ENCODE measurements around the gene MSH5.
"Not testable (repeated sequence)": the region's sequence is repeated elsewhere in the genome, so short reads cannot be mapped to it uniquely, and the experiment has no call there.

Gene MSH5

DNA sequence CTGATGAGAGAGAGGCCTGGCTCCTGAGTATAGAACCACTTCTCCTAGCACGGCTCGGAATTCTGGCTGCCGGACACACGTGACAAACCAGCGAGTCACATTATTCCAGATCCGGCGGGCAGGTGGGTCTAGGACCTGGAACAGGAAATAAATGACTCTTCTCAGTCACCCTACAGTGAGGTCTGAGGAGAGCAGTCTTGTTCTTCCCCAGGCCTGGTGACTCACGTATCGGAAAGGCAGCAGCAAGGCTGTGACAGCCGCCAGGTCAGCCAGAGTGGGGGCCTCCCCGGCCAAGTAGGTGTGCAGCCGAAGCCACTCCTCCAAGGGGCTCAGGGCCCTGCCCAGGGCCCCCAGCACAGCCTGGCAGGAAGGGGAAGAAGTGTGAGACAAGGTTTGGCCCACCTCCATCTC lies 53.0 kb downstream of the MSH5 start:
- Histone ChIP-seq H3K27me3 (ENCODE audit: insufficient read depth, low read length) (no peaks in the 10 kb centered on the region), H3K4me3 (ENCODE audit: low read length) (no peak overlapping the region), H3K4me1 (ENCODE audit: insufficient read depth, low read length) (no peaks in the 10 kb centered on the region), H3K9me3 (ENCODE audit: insufficient read depth, low read depth, low read length) (no peaks in the 10 kb centered on the region), H3K9ac (ENCODE audit: low read depth, low read length) (no peak overlapping the region), H3K27ac (ENCODE audit: low read length) (no peak overlapping the region), H3K36me3 (ENCODE audit: insufficient read depth, low read depth, low read length) (peaks cover 53% of the 10 kb centered on the region)

DNA sequence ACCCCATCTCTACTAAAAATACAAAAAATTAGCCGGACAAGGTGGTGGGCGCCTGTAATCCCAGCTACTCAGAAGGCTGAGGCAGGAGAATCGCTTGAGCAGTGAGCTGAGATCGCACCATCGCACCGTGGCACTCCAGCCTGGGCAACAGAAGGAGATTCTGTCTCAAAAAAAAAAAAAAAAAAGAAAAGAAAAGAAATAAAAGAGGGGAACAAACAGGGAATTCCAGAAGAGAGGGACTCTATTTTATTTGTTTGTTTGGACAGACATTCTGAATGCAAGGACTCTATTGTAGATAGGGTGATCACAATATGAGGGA lies 54.1 kb downstream of the MSH5 start:
- H3K9ac ChIP-seq (ENCODE audit: low read depth, low read length), result peak overlapping the region; percentile 99; the same call in 1 of the 2 replicates
- H3K27me3 ChIP-seq (ENCODE audit: insufficient read depth, low read length); H3K9me3 ChIP-seq (ENCODE audit: insufficient read depth, low read depth, low read length); H3K27ac ChIP-seq (ENCODE audit: low read length); H3K4me1 ChIP-seq (ENCODE audit: insufficient read depth, low read length): not testable (repeated sequence)
- peaks cover 59% of the 10 kb centered on the region for H3K36me3 ChIP-seq (ENCODE audit: insufficient read depth, low read depth, low read length)
- H3K4me3 ChIP-seq (ENCODE audit: low read length), result peak overlapping the region; percentile 96

DNA sequence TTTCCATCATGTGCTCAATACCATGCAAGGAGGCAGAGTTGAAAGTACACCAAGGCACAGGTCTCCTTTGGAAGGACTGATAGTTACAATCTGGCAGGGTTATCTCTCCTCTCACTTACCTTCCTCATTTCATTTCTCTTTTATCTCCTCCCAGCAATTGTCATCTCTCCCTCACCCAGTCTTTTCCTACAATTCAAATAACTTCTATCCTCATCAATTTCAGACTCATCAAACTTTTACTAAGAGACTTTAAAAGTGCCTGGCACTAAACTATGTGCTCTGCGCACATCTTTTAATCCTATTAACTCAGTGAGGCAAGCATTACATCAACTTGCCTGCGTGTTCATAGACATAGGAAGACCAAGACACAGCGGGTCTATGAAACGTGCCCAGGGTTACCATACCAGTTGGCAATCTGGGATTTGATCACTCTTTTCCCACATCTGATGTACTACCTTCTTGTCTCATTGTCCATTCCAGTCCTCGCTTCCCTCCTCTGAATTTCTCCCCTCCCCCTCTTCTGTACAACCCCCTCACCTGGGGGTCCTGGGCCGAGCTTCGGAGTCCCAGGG lies 54.6 kb downstream of the MSH5 start:
- Histone ChIP-seq H3K27me3 (ENCODE audit: insufficient read depth, low read length) (no peaks in the 10 kb centered on the region), H3K4me1 (ENCODE audit: insufficient read depth, low read length) (no peaks in the 10 kb centered on the region), H3K36me3 (ENCODE audit: insufficient read depth, low read depth, low read length) (peaks cover 57% of the 10 kb centered on the region), H3K4me3 (ENCODE audit: low read length) (peak overlapping the region; percentile 96), H3K9me3 (ENCODE audit: insufficient read depth, low read depth, low read length) (no peaks in the 10 kb centered on the region), H3K27ac (ENCODE audit: low read length) (no peak overlapping the region), H3K9ac (ENCODE audit: low read depth, low read length) (peak overlapping the region; percentile 99)

DNA sequence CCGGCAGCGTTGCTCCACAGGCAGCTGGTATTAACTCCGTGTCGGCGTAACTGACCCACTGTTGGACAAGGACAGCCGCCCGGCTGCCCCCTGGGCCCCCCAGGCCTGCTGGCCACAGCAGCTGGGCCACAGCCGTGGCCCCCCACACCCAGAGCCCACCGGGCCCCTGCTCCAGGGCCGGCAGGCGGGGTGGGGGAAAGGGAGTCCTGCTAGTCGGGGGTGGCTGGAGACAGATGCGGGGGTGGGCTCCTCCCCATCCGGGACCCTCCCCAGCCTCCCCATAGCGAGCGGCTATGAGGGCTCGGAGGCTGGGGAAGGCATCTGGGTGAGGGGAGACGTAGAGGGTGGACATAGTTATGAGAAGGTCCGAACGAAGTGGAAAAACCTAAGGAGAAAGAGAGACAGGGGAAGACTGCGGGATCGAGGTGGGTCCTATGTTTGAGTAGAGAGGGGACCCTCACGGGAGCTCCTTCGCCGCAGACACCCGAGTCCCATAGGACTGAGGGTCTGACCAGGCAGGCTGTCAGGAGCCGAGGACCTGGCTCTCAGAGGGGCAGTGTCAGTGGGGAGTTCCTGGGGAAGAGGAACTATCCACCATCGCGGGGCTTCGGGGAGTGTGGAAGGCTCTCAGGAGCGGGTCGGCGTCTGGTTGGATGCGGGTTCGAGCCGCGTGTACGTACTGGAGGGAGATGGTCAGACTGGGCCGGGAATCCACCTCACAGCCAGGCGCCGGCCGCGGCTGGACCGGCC lies 55.2 kb downstream of the MSH5 start:
- Histone ChIP-seq H3K9me3 (ENCODE audit: insufficient read depth, low read depth, low read length) (no peaks in the 10 kb centered on the region), H3K4me1 (ENCODE audit: insufficient read depth, low read length) (no peaks in the 10 kb centered on the region), H3K9ac (ENCODE audit: low read depth, low read length) (peak overlapping the region; percentile 99), H3K27ac (ENCODE audit: low read length) (peak overlapping the region; percentile 87), H3K27me3 (ENCODE audit: insufficient read depth, low read length) (no peaks in the 10 kb centered on the region), H3K4me3 (ENCODE audit: low read length) (peak overlapping the region; percentile 96), H3K36me3 (ENCODE audit: insufficient read depth, low read depth, low read length) (peaks cover 57% of the 10 kb centered on the region)

DNA sequence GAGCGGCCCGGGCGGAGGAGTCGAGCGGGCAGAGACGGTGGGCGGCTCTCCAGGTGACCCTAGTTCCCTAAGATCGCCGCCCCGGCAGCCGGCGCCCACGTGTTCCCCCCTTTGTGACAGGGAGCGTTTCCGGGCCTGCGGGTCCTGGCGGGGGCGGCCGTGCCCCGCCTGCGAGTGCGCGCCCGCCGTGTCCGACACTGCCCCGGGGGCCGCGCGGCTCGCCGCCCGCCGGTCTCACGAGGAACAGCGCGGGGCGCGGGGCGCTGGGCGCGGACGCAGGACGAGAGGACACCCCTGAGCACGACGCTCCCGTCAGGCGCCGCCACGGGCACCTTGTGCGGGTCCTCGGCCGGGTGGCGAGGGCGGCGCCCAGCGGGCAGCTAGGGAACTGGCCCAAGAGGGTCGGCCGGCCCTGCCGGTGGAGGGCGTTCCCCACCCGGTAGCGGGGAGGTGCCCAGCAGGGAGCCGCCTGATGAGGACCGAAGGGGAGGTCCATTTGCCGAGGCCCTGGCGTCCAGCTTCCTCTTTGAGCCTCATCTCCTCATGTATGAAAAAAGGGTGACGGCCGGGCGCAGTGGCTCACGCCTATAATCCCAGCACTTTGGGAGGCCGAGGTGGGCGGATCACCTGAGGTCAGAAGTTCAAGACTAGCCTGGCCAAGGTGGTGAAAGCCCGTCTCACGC lies 56.0 kb downstream of the MSH5 start, which contains the start of gene VARS1:
Gene VARS1 (minus strand): TSS at position 137 of the 683 bp plus-strand sequence. CDS start 535 bp downstream, outside the sequence.
- peak within 1 kb of the TSS; percentile 99 for H3K9ac ChIP-seq (ENCODE audit: low read depth, low read length)
- no peaks in the 10 kb centered on the region for H3K4me1 ChIP-seq (ENCODE audit: insufficient read depth, low read length)
- H3K4me3 ChIP-seq (ENCODE audit: low read length), result peak within 1 kb of the TSS; percentile 96
- peaks cover 50% of the 10 kb centered on the region for H3K36me3 ChIP-seq (ENCODE audit: insufficient read depth, low read depth, low read length)
- peak within 1 kb of the TSS; percentile 87 for H3K27ac ChIP-seq (ENCODE audit: low read length)
- H3K27me3 ChIP-seq (ENCODE audit: insufficient read depth, low read length), result no peaks in the 10 kb centered on the region
- H3K9me3 ChIP-seq (ENCODE audit: insufficient read depth, low read depth, low read length), result no peaks in the 10 kb centered on the region

DNA sequence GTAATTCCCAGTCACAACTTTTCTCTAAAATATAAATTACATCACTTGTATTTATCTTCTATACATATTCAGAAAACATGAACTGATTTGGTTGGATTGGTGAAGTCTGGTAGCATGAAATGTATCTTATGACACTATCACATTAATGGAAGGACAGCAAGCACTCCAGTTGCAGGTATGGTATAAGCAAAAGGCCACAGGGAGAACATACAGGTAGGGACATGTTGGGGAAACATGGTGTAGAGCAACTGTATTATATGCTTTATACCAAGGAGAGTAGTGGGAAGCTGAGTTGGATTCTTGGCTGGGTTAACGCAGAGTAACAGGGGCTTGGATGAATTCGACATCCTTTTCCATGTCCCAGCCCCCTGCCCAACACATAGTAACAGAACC lies 57.2 kb downstream of the MSH5 start:
- H3K9me3 ChIP-seq (ENCODE audit: insufficient read depth, low read depth, low read length), result no peaks in the 10 kb centered on the region
- no peaks in the 10 kb centered on the region for H3K27me3 ChIP-seq (ENCODE audit: insufficient read depth, low read length)
- no peak overlapping the region for H3K27ac ChIP-seq (ENCODE audit: low read length)
- H3K36me3 ChIP-seq (ENCODE audit: insufficient read depth, low read depth, low read length), result peaks cover 48% of the 10 kb centered on the region
- H3K4me3 ChIP-seq (ENCODE audit: low read length), result no peak overlapping the region
- H3K4me1 ChIP-seq (ENCODE audit: insufficient read depth, low read length), result no peaks in the 10 kb centered on the region
- no peak overlapping the region for H3K9ac ChIP-seq (ENCODE audit: low read depth, low read length)

DNA sequence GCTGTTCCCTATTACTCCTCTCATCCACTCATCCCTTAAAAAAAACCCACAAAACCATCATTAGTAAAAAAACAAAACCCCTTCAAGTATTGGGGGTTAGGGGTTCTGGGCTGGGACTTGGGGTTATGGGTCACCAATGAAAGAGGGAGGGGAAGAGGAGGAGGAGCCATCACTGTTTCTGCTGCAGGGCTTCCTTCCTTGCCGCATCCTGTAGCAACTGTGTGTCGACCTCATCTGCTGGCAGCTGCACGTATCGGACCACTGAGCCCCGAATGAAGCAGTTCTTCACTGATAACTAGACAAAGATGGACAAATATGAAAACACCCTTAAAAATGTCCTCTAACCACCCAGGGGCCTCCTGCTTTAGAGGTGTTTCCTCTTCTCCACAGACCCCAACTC lies 57.8 kb downstream of the MSH5 start:
- Histone ChIP-seq H3K36me3 (ENCODE audit: insufficient read depth, low read depth, low read length) (peaks cover 44% of the 10 kb centered on the region), H3K27ac (ENCODE audit: low read length) (no peak overlapping the region), H3K9ac (ENCODE audit: low read depth, low read length) (no peak overlapping the region), H3K9me3 (ENCODE audit: insufficient read depth, low read depth, low read length) (no peaks in the 10 kb centered on the region), H3K4me3 (ENCODE audit: low read length) (no peak overlapping the region), H3K4me1 (ENCODE audit: insufficient read depth, low read length) (no peaks in the 10 kb centered on the region), H3K27me3 (ENCODE audit: insufficient read depth, low read length) (no peaks in the 10 kb centered on the region)

DNA sequence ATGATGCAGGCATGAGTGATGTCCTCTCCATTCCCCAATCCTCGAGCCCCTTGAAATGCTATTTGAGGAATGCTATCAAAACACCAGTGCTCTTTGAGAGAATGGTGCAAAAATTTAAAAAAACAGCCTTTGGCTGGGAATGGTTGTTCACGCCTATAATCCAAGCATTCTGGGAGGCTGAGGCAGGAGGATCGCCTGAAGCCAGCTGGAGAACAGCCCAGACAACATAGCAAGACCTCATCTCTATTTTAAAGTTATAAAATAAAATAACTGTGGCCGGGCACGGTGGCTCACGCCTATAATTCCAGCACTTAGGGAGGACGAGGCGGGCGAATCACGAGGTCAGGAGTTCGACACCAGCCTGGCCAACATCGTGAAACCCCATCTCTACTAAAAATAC lies 60.0 kb downstream of the MSH5 start:
- Histone ChIP-seq H3K9me3 (ENCODE audit: insufficient read depth, low read depth, low read length) (no peaks in the 10 kb centered on the region), H3K4me3 (ENCODE audit: low read length) (no peak overlapping the region), H3K27ac (ENCODE audit: low read length) (no peak overlapping the region), H3K4me1 (ENCODE audit: insufficient read depth, low read length) (no peaks in the 10 kb centered on the region), H3K27me3 (ENCODE audit: insufficient read depth, low read length) (no peaks in the 10 kb centered on the region), H3K36me3 (ENCODE audit: insufficient read depth, low read depth, low read length) (peaks cover 52% of the 10 kb centered on the region; the same call in 1 of the 2 replicates), H3K9ac (ENCODE audit: low read depth, low read length) (no peak overlapping the region)

DNA sequence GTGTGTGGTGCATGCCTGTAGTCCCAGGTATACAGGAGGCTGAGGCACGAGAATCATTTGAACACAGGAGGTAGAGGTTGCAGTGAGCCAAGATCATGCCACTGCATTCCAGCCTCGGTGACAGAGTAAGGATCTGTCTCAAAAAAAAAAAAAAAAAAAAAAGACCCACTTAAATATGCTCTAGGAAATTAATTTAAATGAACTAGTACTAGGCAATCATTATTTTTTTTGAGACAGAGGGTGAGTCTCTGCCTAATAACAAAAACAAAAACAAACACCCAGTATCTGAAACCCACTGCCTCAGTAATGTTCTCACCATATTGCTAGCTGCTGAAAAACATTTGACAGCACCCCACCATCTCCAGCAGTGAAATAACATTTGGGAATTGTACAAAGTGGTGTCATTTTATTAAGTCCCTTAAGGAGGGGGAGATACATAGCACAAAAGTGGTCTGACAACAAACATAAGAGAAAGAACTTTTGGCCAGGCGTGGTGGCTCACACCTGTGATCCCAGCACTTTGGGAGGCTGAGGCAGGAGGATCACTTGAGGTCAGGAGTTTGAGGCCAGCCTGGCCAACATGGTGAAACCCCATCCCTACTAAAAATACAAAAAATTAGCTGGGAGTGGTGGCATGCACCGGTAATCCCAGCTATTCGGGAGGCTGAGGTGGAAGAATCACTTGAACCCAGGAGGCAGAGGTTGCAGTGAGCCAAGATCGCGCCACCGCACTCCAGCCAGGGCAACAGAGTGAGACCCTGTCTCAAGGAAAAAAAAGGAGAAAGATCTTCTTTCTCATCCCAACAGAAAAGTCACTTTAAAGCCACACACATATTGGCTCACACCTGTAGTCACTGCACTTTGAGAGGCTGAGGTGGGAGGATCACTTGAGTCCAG lies 61.5 kb downstream of the MSH5 start:
- H3K9me3 ChIP-seq (ENCODE audit: insufficient read depth, low read depth, low read length); H3K27me3 ChIP-seq (ENCODE audit: insufficient read depth, low read length); H3K9ac ChIP-seq (ENCODE audit: low read depth, low read length); H3K4me1 ChIP-seq (ENCODE audit: insufficient read depth, low read length); H3K27ac ChIP-seq (ENCODE audit: low read length); H3K4me3 ChIP-seq (ENCODE audit: low read length): not testable (repeated sequence)
- peaks cover 52% of the 10 kb centered on the region; the same call in 1 of the 2 replicates for H3K36me3 ChIP-seq (ENCODE audit: insufficient read depth, low read depth, low read length)

DNA sequence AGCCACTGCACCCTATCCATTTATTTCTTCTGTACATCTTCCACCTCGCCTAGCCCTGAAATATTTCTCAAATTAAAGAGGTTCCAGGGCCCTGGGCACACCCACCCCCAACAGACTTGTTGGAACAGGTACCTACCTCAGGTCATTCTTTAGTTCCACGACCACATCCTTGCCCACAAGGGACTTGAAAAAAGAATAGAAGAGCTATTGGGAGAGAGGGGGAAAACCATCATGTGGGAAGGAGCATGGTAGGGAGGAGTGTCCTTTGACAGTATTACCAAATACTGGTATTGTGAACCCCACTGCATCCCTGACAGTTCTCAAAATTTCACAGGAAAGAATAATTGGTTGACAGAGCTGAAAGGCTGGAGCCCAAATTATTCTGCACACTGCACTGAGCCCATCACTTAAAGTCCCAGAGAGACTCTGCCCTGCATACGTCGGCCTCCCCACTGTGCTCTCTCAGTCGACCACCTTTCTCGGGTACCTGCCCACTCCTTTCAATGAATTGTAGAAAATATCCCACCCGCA lies 66.2 kb downstream of the MSH5 start:
- Histone ChIP-seq H3K9ac (ENCODE audit: low read depth, low read length) (peak overlapping the region; percentile 98), H3K27ac (ENCODE audit: low read length) (peak overlapping the region; percentile 85), H3K4me1 (ENCODE audit: insufficient read depth, low read length) (peaks cover 5% of the 10 kb centered on the region), H3K9me3 (ENCODE audit: insufficient read depth, low read depth, low read length) (no peaks in the 10 kb centered on the region), H3K4me3 (ENCODE audit: low read length) (peak overlapping the region; percentile 96), H3K36me3 (ENCODE audit: insufficient read depth, low read depth, low read length) (peaks cover 21% of the 10 kb centered on the region; the same call in 1 of the 2 replicates), H3K27me3 (ENCODE audit: insufficient read depth, low read length) (no peaks in the 10 kb centered on the region)

Data from iPS-20b (cell line).